ENCODE measurements around the gene CDC20B.

The CDC20B gene

DNA sequence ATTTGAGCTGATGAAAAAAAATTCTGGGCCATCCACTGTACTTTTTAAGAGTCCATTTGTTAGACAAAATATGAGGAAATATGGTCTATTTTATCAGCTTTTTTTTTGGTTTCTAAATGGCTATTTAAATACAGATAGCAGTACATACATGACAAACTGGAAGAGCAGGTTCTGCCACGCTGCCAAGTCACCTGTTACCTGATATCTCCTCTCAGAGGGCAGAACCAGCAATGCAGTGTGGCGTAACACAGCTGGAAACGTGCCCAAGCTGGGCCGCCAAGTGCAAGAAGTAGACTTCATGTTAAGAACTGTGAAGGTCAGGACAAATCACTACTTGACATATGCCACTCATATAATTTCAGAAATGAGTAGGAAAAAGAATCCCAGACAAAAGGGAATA lies 46.0 kb upstream of the CDC20B start:
- no peak overlapping the region for H3K4me3 ChIP-seq (ENCODE audit: low read depth, low read length)
- H2AK5ac ChIP-seq (ENCODE audit: low read length): no peak overlapping the region
- H3K27ac ChIP-seq (ENCODE audit: low read depth, low read length): no peak overlapping the region
- H3K27me3 ChIP-seq (ENCODE audit: insufficient read depth, low read length): peaks cover 38% of the 10 kb centered on the region
- no peak overlapping the region for H4K8ac ChIP-seq (ENCODE audit: low read depth, low read length)
- H3K9me3 ChIP-seq (ENCODE audit: insufficient read depth, low read depth, low read length): peaks cover 6% of the 10 kb centered on the region
- H4K91ac ChIP-seq (ENCODE audit: low read depth, low read length): no peak overlapping the region
- DNase-seq: peak; percentile 85 to 89
- H3K23ac ChIP-seq (ENCODE audit: low read length): no peak overlapping the region
- H3K36me3 ChIP-seq (ENCODE audit: control insufficient read depth in 1 of 2, insufficient read depth in 2 of 2, low read length in 2 of 2): no peaks in the 10 kb centered on the region
- no peak overlapping the region for H2AFZ ChIP-seq (ENCODE audit: insufficient read depth, low read length, poor library complexity)
- peaks cover 9 to 13% of the 10 kb centered on the region in 2 experiments for H3K4me1 ChIP-seq (ENCODE audit: control insufficient read depth in 1 of 2, insufficient read depth in 2 of 2, low read length in 2 of 2)
- H3K18ac ChIP-seq (ENCODE audit: low read length): no peak overlapping the region
- H4K12ac ChIP-seq (ENCODE audit: low read depth, low read length): no peak overlapping the region
- no peak overlapping the region for H3K14ac ChIP-seq (ENCODE audit: low read length)
- H3K9ac ChIP-seq (ENCODE audit: low read length): no peak overlapping the region
- no peaks in the 10 kb centered on the region for H3K79me2 ChIP-seq (ENCODE audit: control insufficient read depth, insufficient read depth, low read length, poor library complexity)
- no peak overlapping the region for H2BK120ac ChIP-seq (ENCODE audit: insufficient read depth, low read length, poor library complexity)
- no peaks in the 10 kb centered on the region for H3K79me1 ChIP-seq (ENCODE audit: low read length)
- no peak overlapping the region for H3K4ac ChIP-seq (ENCODE audit: low read depth, low read length)
- H2BK5ac ChIP-seq (ENCODE audit: low read depth, low read length, poor library complexity): no peak overlapping the region
- no peak overlapping the region for H2BK12ac ChIP-seq (ENCODE audit: low read length)
- H3K4me2 ChIP-seq (ENCODE audit: low read length): no peak overlapping the region
- WGBS (ENCODE audit: extremely low coverage, insufficient coverage, insufficient read length): no CpG with 5 or more reads among the region's 4 CpGs

DNA sequence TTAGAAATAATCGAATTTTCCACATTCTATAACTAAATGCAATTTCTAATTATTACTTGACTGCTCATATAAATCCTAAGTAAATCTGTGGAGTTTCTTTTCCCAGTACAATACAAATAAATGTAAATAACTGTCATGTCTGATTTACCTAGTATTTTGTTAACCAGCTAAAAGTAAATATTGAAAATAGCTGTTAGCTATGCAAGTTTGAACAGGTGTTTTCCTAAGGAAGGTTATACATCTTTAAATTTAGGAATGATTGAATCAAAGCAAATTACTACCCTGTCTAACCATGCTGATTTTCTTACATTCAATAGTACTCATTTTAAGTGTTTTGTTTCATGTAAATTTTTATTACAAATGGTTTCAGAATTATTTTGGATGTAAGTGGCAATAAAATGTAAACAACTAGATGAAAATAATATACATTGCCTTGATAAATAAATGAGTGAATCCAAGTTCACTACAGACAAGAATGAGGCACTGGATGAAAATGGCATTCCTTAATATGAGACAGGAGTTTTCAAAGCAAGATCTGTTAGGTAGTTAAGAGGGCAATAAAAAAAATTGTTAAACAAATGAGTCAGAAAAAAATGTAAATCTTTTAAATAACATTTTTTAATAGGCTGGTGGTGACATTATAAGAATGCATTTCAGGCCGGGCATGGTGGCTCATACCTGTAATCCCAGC lies 38.4 kb upstream of the CDC20B start:
- H3K14ac ChIP-seq (ENCODE audit: low read length): no peak overlapping the region
- H4K12ac ChIP-seq (ENCODE audit: low read depth, low read length): no peak overlapping the region
- no peak overlapping the region for H3K4me2 ChIP-seq (ENCODE audit: low read length)
- WGBS (ENCODE audit: extremely low coverage, insufficient coverage, insufficient read length): no CpG with 5 or more reads among the region's 2 CpGs
- H3K27me3 ChIP-seq (ENCODE audit: insufficient read depth, low read length): no peaks in the 10 kb centered on the region
- H3K18ac ChIP-seq (ENCODE audit: low read length): no peak overlapping the region
- no peak overlapping the region for H2BK5ac ChIP-seq (ENCODE audit: low read depth, low read length, poor library complexity)
- no peak overlapping the region for H2AFZ ChIP-seq (ENCODE audit: insufficient read depth, low read length, poor library complexity)
- H4K8ac ChIP-seq (ENCODE audit: low read depth, low read length): no peak overlapping the region
- H3K9ac ChIP-seq (ENCODE audit: low read length): no peak overlapping the region
- no peak overlapping the region for H4K91ac ChIP-seq (ENCODE audit: low read depth, low read length)
- no peak overlapping the region for H2BK12ac ChIP-seq (ENCODE audit: low read length)
- H3K4me3 ChIP-seq (ENCODE audit: low read depth, low read length): no peak overlapping the region
- no peak overlapping the region for H2BK120ac ChIP-seq (ENCODE audit: insufficient read depth, low read length, poor library complexity)
- DNase-seq: no peak
- no peak overlapping the region for H3K27ac ChIP-seq (ENCODE audit: low read depth, low read length)
- H3K4me1 ChIP-seq (ENCODE audit: control insufficient read depth in 1 of 2, insufficient read depth in 2 of 2, low read length in 2 of 2): peaks cover 0 to 4% of the 10 kb centered on the region in 2 experiments
- no peak overlapping the region for H2AK5ac ChIP-seq (ENCODE audit: low read length)
- H3K36me3 ChIP-seq (ENCODE audit: control insufficient read depth in 1 of 2, insufficient read depth in 2 of 2, low read length in 2 of 2): no peaks in the 10 kb centered on the region
- H3K23ac ChIP-seq (ENCODE audit: low read length): no peak overlapping the region
- no peaks in the 10 kb centered on the region for H3K79me1 ChIP-seq (ENCODE audit: low read length)
- peaks cover 2% of the 10 kb centered on the region for H3K9me3 ChIP-seq (ENCODE audit: insufficient read depth, low read depth, low read length)
- H3K4ac ChIP-seq (ENCODE audit: low read depth, low read length): no peak overlapping the region
- H3K79me2 ChIP-seq (ENCODE audit: control insufficient read depth, insufficient read depth, low read length, poor library complexity): no peaks in the 10 kb centered on the region

DNA sequence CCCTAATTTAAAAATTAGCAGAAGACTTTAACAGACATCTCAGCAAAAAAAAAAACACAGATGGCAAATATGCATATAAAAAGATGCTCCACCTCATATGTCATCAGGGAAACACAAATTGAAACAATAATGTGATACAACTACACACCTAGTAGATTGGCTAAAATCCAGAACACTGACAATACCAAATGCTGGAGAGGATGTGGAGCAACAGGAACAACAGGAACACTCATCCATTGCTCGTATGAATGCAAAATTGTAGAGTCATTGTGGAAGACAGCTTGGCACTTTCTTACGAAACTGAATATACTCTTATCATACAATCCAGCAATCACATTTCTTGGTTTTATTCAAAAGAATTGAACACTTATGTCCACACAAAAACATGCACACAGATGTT lies 32.0 kb upstream of the CDC20B start:
- Histone ChIP-seq H3K4me3 (ENCODE audit: low read depth, low read length) (no peak overlapping the region), H2AFZ (ENCODE audit: insufficient read depth, low read length, poor library complexity) (no peak overlapping the region), H4K8ac (ENCODE audit: low read depth, low read length) (no peak overlapping the region), H3K9me3 (ENCODE audit: insufficient read depth, low read depth, low read length) (peaks cover 2% of the 10 kb centered on the region), H3K9ac (ENCODE audit: low read length) (no peak overlapping the region), H3K4me2 (ENCODE audit: low read length) (no peak overlapping the region), H2AK5ac (ENCODE audit: low read length) (no peak overlapping the region), H2BK5ac (ENCODE audit: low read depth, low read length, poor library complexity) (no peak overlapping the region), H3K79me2 (ENCODE audit: control insufficient read depth, insufficient read depth, low read length, poor library complexity) (no peaks in the 10 kb centered on the region), H4K12ac (ENCODE audit: low read depth, low read length) (no peak overlapping the region), H2BK12ac (ENCODE audit: low read length) (no peak overlapping the region), H3K36me3 (ENCODE audit: control insufficient read depth in 1 of 2, insufficient read depth in 2 of 2, low read length in 2 of 2) (no peaks in the 10 kb centered on the region), H3K27ac (ENCODE audit: low read depth, low read length) (no peak overlapping the region), H3K14ac (ENCODE audit: low read length) (no peak overlapping the region), H3K23ac (ENCODE audit: low read length) (no peak overlapping the region), H3K27me3 (ENCODE audit: insufficient read depth, low read length) (no peaks in the 10 kb centered on the region), H2BK120ac (ENCODE audit: insufficient read depth, low read length, poor library complexity) (no peak overlapping the region), H3K4ac (ENCODE audit: low read depth, low read length) (no peak overlapping the region), H3K4me1 (ENCODE audit: control insufficient read depth in 1 of 2, insufficient read depth in 2 of 2, low read length in 2 of 2) (no peaks in the 10 kb centered on the region), H3K18ac (ENCODE audit: low read length) (no peak overlapping the region), H3K79me1 (ENCODE audit: low read length) (no peaks in the 10 kb centered on the region), H4K91ac (ENCODE audit: low read depth, low read length) (no peak overlapping the region)
- no CpG with 5 or more reads among the region's 2 CpGs for WGBS (ENCODE audit: extremely low coverage, insufficient coverage, insufficient read length)
- DNase-seq: no peak

DNA sequence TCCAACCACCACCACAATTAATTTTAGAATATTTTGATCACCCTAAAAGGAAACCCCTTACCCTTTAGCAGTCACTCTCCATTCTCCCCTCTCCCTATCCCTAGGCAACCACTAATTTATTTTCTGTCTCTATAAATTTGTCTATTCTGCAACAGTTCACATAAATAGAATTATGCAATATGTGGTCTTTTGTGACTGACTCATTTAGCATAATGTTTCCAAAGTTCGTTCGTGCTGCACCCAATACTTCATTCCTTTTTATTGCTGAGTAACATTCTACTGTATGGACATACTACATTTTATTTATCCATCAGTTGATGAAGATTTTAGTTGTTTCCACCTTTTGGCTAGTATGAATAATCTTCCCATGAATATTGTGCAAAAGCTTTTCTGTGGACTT lies 18.2 kb upstream of the CDC20B start:
- DNase-seq: no peak
- no peak overlapping the region for H4K91ac ChIP-seq (ENCODE audit: low read depth, low read length)
- no peak overlapping the region for H3K27ac ChIP-seq (ENCODE audit: low read depth, low read length)
- no peak overlapping the region for H3K14ac ChIP-seq (ENCODE audit: low read length)
- no peaks in the 10 kb centered on the region for H3K36me3 ChIP-seq (ENCODE audit: control insufficient read depth in 1 of 2, insufficient read depth in 2 of 2, low read length in 2 of 2)
- H2AK5ac ChIP-seq (ENCODE audit: low read length): no peak overlapping the region
- H2AFZ ChIP-seq (ENCODE audit: insufficient read depth, low read length, poor library complexity): no peak overlapping the region
- H2BK120ac ChIP-seq (ENCODE audit: insufficient read depth, low read length, poor library complexity): no peak overlapping the region
- no peaks in the 10 kb centered on the region for H3K4me1 ChIP-seq (ENCODE audit: control insufficient read depth in 1 of 2, insufficient read depth in 2 of 2, low read length in 2 of 2)
- no peak overlapping the region for H3K23ac ChIP-seq (ENCODE audit: low read length)
- H4K8ac ChIP-seq (ENCODE audit: low read depth, low read length): no peak overlapping the region
- WGBS (ENCODE audit: extremely low coverage, insufficient coverage, insufficient read length): no CpG with 5 or more reads among the region's 2 CpGs
- no peak overlapping the region for H3K4me2 ChIP-seq (ENCODE audit: low read length)
- H3K27me3 ChIP-seq (ENCODE audit: insufficient read depth, low read length): no peaks in the 10 kb centered on the region
- no peak overlapping the region for H3K4me3 ChIP-seq (ENCODE audit: low read depth, low read length)
- no peaks in the 10 kb centered on the region for H3K9me3 ChIP-seq (ENCODE audit: insufficient read depth, low read depth, low read length)
- H2BK5ac ChIP-seq (ENCODE audit: low read depth, low read length, poor library complexity): no peak overlapping the region
- H4K12ac ChIP-seq (ENCODE audit: low read depth, low read length): no peak overlapping the region
- no peaks in the 10 kb centered on the region for H3K79me2 ChIP-seq (ENCODE audit: control insufficient read depth, insufficient read depth, low read length, poor library complexity)
- no peaks in the 10 kb centered on the region for H3K79me1 ChIP-seq (ENCODE audit: low read length)
- no peak overlapping the region for H3K9ac ChIP-seq (ENCODE audit: low read length)
- no peak overlapping the region for H2BK12ac ChIP-seq (ENCODE audit: low read length)
- no peak overlapping the region for H3K18ac ChIP-seq (ENCODE audit: low read length)
- H3K4ac ChIP-seq (ENCODE audit: low read depth, low read length): no peak overlapping the region
